Measurements from ENCODE around the gene FBXO45. TPM values are rescaled to one million over a fixed set of nuclear protein-coding genes. Genes with fewer than 3 reads are reported as not detected.
A peak's percentile ranks its signal among the peaks of the same experiment; 100 is the strongest.

FBXO45 gene
- total and polyA plus RNA-seq, 2 of the 13 experiments (the other 11 are each of a cell fraction or from before 2014, with no cell fraction given), result 7.0 to 12.1 TPM

GRCh38 chr3:196632046-196632751, 63.7 kb downstream of the FBXO45 start (continued):
- TF ChIP-seq ZNF687 (CRISPR knock-in tag; IDR thresholded peaks at IDR 0.05) (peak; percentile 95), FOXJ3 (CRISPR knock-in tag; IDR thresholded peaks at IDR 0.05; ENCODE audit: borderline replicate concordance) (no peak), YEATS4 (CRISPR knock-in tag; IDR thresholded peaks at IDR 0.05; ENCODE audit: borderline replicate concordance) (no peak; the same call in 1 of the 2 replicates), ZNF597 (CRISPR knock-in tag; IDR thresholded peaks at IDR 0.05) (no peak), HOXA7 (CRISPR knock-in tag; IDR thresholded peaks at IDR 0.05) (no peak), ZNF691 (CRISPR knock-in tag; IDR thresholded peaks at IDR 0.05; ENCODE audit: borderline replicate concordance, low read depth) (no peak), THAP11 (CRISPR knock-in tag; IDR thresholded peaks at IDR 0.05) (peak; percentile 54; the same call in 1 of the 2 replicates), HDAC2 (CRISPR knock-in tag; IDR thresholded peaks at IDR 0.05) (no peak; the same call in 1 of the 2 replicates), ZNF619 (CRISPR knock-in tag; IDR thresholded peaks at IDR 0.05) (no peak), TBX2 (CRISPR knock-in tag; IDR thresholded peaks at IDR 0.05; ENCODE audit: borderline replicate concordance) (peak; percentile 65; the same call in 1 of the 2 replicates), ZNF746 (CRISPR knock-in tag; IDR thresholded peaks at IDR 0.05) (no peak), SIX4 (CRISPR knock-in tag; IDR thresholded peaks at IDR 0.05) (no peak), ZNF280B (CRISPR knock-in tag; IDR thresholded peaks at IDR 0.05; ENCODE audit: borderline replicate concordance) (0 out of 2 replicates have a peak, but pooled peaks have one; percentile 38), PHB2 (IDR thresholded peaks at IDR 0.05; ENCODE audit: partially characterized antibody) (no peak), RNF2 (conservative IDR thresholded peaks at IDR 0.05; ENCODE audit: low read depth) (no peak; the same call in none of the 2 replicates), NR2F2 (IDR thresholded peaks at IDR 0.05; ENCODE audit: borderline replicate concordance, low read depth) (no peak), ZNF766 (CRISPR knock-in tag; IDR thresholded peaks at IDR 0.05; ENCODE audit: borderline replicate concordance) (peak; percentile 74; the same call in 1 of the 2 replicates), ZNF24 (IDR thresholded peaks at IDR 0.05) (no peak), ISX (CRISPR knock-in tag; conservative IDR thresholded peaks at IDR 0.05) (no peak), ZNF512 (CRISPR knock-in tag; IDR thresholded peaks at IDR 0.05) (no peak), NCOA2 (CRISPR knock-in tag; IDR thresholded peaks at IDR 0.05) (no peak)
